ENCODE data around the gene GOLGA1. TPM values are rescaled to one million over a fixed set of nuclear protein-coding genes. Genes with fewer than 3 reads are reported as not detected.

The GOLGA1 gene
- polyA plus RNA-seq, 3 donors = 3.1 to 15.7 (median 8.0) TPM

- no peak overlapping the region for H2AFZ ChIP-seq (ENCODE audit: insufficient read depth, low read depth, low read length, poor library complexity, severe bottlenecking)
- no peak overlapping the region for H3K4me3 ChIP-seq (replicated peaks in 1 of 3; ENCODE audit: low read depth in 2 of 3, low read length in 3 of 3)
- DNase-seq = no peak
- peaks cover 36 to 40% of the 10 kb centered on the region in 2 donors for H3K36me3 Mint-ChIP-seq
- peak overlapping the region; percentile 92 for H3K9ac ChIP-seq (ENCODE audit: insufficient read depth, low read length, poor library complexity, severe bottlenecking)
- 88% methylated on average over 9 of the region's 9 CpGs for WGBS (ENCODE audit: insufficient coverage)
- H3K27ac Mint-ChIP-seq = peak overlapping the region in 3 of 7 donors; percentile 37 to 83 (median 57)
- no peak overlapping the region for H3K4me3 Mint-ChIP-seq
- H3K27me3 Mint-ChIP-seq (ENCODE audit: low read depth in 3 of 3) = peaks cover 2 to 4% (median 3%) of the 10 kb centered on the region in 3 donors
- H3K27me3 ChIP-seq (ENCODE audit: control insufficient read depth in 2 of 2, insufficient read depth in 2 of 2, low read length in 2 of 2) = no peaks in the 10 kb centered on the region
- no peak overlapping the region for H3K4me2 ChIP-seq (replicated peaks; ENCODE audit: extremely low read depth, low read length, poor library complexity, severe bottlenecking)
- no peak for TF ChIP-seq CTCF (IDR thresholded peaks at IDR 0.05)
- intact Hi-C loops (cut with micrococcal nuclease) = no loop called here
- H3K9me3 ChIP-seq (replicated peaks in 1 of 2; ENCODE audit: control insufficient read depth in 1 of 2, insufficient read depth in 1 of 2, low read length in 2 of 2) = no peaks in the 10 kb centered on the region
- no peak overlapping the region for H3K27ac ChIP-seq (ENCODE audit: low read depth in 1 of 2, low read length in 2 of 2)
- H3K36me3 ChIP-seq (replicated peaks in 1 of 2; ENCODE audit: control insufficient read depth in 1 of 2, insufficient read depth in 2 of 2, low read length in 2 of 2) = peaks cover 38 to 44% of the 10 kb centered on the region in 2 donors
- peaks cover 29% of the 10 kb centered on the region for H3K4me1 Mint-ChIP-seq
- H3K4me1 ChIP-seq (ENCODE audit: control insufficient read depth in 1 of 2, insufficient read depth in 2 of 2, low read length in 2 of 2) = peaks cover 27 to 28% of the 10 kb centered on the region in 2 donors
- no peaks in the 10 kb centered on the region for H3K9me3 Mint-ChIP-seq
- peaks cover 30% of the 10 kb centered on the region for H3K79me2 ChIP-seq (ENCODE audit: insufficient read depth, low read length)
- H4K20me1 ChIP-seq (ENCODE audit: insufficient read depth, low read length) = peaks cover 55% of the 10 kb centered on the region
Observed at GRCh38 chr9:124858330-124859046, 82.4 kb downstream of the GOLGA1 start.

DNA sequence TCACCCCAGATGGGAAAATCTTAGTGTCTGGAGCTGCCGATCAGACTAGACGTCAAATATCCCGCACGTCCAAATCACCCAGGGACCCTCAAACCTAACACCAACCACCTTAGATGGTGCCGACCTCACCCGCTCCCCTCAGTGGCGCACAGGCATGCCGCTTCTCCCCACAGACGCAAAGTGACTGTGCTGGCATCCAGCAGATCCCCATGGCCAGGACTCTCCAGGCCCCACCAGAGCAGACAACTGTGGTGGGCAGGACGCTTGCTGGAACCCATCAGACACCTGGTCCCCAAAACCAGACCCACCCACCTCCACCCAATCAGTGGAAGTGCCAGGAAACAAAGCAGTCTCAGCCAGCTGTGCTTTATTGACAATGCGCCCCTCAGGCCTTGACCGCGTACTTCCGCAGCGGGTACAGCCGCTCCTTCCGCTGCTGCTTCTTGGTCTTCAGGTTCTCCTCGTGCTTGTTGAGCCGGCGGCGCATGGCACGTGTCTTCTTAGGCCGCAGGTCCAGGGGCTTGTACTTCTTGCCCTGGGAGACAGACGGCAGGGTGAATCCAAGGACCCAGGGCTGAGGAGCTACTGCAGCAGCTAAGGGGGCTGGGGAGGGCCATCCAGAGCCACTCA is 83.2 kb downstream of the GOLGA1 start:
- Mint-ChIP-seq H3K27me3 (ENCODE audit: low read depth in 3 of 3) (peaks cover 2 to 6% (median 4%) of the 10 kb centered on the region in 3 donors), H3K36me3 (peaks cover 36 to 40% of the 10 kb centered on the region in 2 donors), H3K9me3 (no peaks in the 10 kb centered on the region), H3K4me3 (no peak overlapping the region), H3K27ac (peak overlapping the region in 3 of 7 donors; percentile 26 to 79 (median 29)), H3K4me1 (peaks cover 31% of the 10 kb centered on the region)
- no peak overlapping the region for H3K4me3 ChIP-seq (replicated peaks in 1 of 3; ENCODE audit: low read depth in 2 of 3, low read length in 3 of 3)
- H3K9ac ChIP-seq (ENCODE audit: insufficient read depth, low read length, poor library complexity, severe bottlenecking) = no peak overlapping the region
- no peaks in the 10 kb centered on the region for H3K27me3 ChIP-seq (ENCODE audit: control insufficient read depth in 2 of 2, insufficient read depth in 2 of 2, low read length in 2 of 2)
- intact Hi-C loops (cut with micrococcal nuclease) = no loop called here
- H3K9me3 ChIP-seq (replicated peaks in 1 of 2; ENCODE audit: control insufficient read depth in 1 of 2, insufficient read depth in 1 of 2, low read length in 2 of 2) = no peaks in the 10 kb centered on the region
- DNase-seq = no peak
- H3K27ac ChIP-seq (ENCODE audit: low read depth in 1 of 2, low read length in 2 of 2) = no peak overlapping the region
- peaks cover 38 to 44% of the 10 kb centered on the region in 2 donors for H3K36me3 ChIP-seq (replicated peaks in 1 of 2; ENCODE audit: control insufficient read depth in 1 of 2, insufficient read depth in 2 of 2, low read length in 2 of 2)
- peaks cover 30% of the 10 kb centered on the region for H3K79me2 ChIP-seq (ENCODE audit: insufficient read depth, low read length)
- H3K4me2 ChIP-seq (replicated peaks; ENCODE audit: extremely low read depth, low read length, poor library complexity, severe bottlenecking) = no peak overlapping the region
- peaks cover 55% of the 10 kb centered on the region for H4K20me1 ChIP-seq (ENCODE audit: insufficient read depth, low read length)
- no peak overlapping the region for H2AFZ ChIP-seq (ENCODE audit: insufficient read depth, low read depth, low read length, poor library complexity, severe bottlenecking)
- no peak for TF ChIP-seq CTCF (IDR thresholded peaks at IDR 0.05)
- WGBS (ENCODE audit: insufficient coverage) = 95% methylated on average over 23 of the region's 24 CpGs
- H3K4me1 ChIP-seq (ENCODE audit: control insufficient read depth in 1 of 2, insufficient read depth in 2 of 2, low read length in 2 of 2) = peaks cover 27 to 33% of the 10 kb centered on the region in 2 donors
